HG03442 (cell line): ENCODE results near the gene UBC.
"Not testable (repeated sequence)": the region's sequence is repeated elsewhere in the genome, so short reads cannot be mapped to it uniquely, and the experiment has no call there.

Source experiments
- ATAC-seq: cut with Tn5 transposase; IDR thresholded peaks from one replicate; pipeline ENCODE4 v1.9.1; 2021; ENCODE audit warnings: mild to moderate bottlenecking, moderate library complexity; ENCODE audit not compliant: unreplicated experiment

The UBC gene

DNA sequence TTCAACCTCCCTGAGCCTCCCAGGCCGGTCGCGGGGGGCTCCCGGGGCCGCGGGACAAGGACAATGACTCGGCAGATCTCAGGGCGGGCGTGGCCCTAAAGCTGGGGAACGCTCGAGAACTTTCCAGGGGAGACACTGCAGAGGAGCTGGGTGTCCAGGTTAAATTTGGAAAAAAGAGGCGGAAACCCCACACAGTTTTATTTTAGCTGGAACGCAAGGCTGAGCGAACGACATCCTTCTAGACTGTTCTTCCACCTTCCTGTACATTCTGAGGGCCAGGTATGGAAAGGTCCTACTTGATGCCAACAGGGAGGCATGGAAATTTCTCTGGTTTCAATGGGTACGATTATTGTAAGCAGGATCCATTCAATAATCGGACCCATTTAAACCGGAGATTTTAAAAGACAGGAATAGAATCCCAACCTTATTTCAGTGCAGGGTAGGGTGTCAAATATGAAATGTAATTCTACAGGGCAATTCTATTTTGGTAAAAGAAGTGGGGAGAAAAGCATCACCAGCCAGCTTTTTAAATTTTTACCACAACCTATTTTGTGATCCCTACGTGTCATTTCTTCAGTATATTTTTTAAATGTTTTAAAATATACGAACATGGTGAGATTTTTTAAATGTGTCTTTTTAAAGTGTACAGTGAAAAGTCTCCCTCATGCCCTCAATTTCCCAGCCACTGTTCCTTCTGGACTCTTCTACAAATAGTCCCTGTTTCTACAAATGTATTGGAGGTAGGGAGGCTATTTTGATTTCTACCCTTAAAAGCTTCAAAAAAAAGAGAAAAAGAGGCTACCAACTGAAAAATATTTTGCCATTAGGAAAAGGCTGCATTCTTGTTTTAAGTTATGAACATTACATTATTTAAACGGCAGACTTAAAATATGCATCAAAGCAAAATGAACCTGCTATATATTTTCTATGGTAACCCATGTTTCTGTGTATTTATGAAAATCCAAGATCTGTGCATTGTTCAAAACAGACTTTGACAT is 1.1 kb upstream of the UBC start:
- ATAC-seq = peak; percentile 4

DNA sequence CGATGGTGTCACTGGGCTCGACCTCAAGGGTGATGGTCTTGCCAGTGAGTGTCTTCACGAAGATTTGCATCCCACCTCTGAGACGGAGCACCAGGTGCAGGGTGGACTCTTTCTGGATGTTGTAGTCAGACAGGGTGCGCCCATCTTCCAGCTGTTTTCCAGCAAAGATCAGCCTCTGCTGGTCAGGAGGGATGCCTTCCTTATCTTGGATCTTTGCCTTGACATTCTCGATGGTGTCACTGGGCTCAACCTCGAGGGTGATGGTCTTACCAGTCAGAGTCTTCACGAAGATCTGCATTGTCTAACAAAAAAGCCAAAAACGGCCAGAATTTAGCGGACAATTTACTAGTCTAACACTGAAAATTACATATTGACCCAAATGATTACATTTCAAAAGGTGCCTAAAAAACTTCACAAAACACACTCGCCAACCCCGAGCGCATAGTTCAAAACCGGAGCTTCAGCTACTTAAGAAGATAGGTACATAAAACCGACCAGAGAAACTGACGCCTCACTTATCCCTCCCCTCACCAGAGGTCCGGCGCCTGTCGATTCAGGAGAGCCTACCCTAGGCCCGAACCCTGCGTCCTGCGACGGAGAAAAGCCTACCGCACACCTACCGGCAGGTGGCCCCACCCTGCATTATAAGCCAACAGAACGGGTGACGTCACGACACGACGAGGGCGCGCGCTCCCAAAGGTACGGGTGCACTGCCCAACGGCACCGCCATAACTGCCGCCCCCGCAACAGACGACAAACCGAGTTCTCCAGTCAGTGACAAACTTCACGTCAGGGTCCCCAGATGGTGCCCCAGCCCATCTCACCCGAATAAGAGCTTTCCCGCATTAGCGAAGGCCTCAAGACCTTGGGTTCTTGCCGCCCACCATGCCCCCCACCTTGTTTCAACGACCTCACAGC is 717 bp downstream of the UBC start:
- ATAC-seq = peak; percentile 19

DNA sequence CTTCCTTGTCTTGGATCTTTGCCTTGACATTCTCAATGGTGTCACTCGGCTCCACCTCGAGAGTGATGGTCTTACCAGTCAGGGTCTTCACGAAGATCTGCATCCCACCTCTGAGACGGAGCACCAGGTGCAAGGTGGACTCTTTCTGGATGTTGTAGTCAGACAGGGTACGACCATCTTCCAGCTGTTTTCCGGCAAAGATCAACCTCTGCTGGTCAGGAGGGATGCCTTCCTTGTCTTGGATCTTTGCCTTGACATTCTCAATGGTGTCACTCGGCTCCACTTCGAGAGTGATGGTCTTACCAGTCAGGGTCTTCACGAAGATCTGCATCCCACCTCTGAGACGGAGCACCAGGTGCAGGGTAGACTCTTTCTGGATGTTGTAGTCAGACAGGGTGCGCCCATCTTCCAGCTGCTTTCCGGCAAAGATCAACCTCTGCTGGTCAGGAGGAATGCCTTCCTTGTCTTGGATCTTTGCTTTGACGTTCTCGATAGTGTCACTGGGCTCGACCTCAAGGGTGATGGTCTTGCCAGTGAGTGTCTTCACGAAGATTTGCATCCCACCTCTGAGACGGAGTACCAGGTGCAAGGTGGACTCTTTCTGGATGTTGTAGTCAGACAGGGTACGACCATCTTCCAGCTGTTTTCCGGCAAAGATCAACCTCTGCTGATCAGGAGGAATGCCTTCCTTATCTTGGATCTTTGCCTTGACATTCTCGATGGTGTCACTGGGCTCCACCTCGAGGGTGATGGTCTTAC is 1.7 kb downstream of the UBC start:
- not testable (repeated sequence) for ATAC-seq

DNA sequence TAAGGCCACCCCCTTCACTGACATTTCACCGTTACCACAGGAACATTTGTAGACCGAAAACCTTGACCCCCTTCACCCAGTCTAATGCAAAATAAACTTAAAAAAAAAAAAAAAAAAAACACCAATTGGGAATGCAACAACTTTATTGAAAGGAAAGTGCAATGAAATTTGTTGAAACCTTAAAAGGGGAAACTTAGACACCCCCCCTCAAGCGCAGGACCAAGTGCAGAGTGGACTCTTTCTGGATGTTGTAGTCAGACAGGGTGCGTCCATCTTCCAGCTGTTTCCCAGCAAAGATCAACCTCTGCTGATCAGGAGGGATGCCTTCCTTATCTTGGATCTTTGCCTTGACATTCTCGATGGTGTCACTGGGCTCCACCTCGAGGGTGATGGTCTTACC is 2.9 kb downstream of the UBC start:
- not testable (repeated sequence) for ATAC-seq

DNA sequence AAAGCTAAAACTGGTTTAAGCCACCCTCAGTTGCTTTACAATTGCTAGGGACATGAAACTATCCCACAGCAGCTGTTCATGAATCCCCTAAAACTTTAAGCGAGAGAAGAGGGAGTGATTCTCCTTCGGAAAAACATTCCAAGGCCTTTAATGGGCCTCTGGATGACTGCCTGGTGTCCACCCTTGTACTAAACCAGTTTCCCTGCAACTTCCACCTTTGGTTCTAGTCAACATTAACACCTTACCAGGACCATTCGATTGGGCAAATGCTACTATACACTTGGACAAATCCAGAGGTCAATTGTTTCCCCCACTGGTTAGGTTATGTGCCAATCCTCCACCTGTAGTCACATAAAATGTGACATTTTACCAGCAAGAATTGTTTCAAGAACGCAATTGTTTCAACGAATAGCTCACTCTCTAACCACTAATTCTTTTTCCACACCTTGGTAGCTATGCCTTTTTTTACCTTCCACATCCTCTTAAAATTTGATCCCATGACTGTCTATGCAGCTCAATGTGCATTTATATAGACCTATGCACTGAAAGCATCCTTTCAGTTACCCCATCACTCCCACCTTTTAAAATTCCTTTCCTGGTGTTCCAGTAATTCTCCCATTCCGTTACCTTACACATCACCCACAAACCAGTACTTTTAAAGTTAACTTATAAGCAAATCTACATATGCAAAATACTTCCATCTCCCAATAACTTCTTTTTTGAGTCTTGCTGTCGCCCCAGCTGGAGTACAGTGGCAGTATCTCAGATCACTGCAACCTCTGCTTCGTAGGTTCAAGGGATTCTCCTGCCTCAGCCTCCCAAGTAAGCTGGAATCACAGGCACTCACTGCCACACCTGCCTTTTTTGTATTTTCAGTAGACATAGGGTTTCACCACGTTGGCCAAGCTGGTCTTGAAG is 3.6 kb downstream of the UBC start:
- no peak for ATAC-seq

DNA sequence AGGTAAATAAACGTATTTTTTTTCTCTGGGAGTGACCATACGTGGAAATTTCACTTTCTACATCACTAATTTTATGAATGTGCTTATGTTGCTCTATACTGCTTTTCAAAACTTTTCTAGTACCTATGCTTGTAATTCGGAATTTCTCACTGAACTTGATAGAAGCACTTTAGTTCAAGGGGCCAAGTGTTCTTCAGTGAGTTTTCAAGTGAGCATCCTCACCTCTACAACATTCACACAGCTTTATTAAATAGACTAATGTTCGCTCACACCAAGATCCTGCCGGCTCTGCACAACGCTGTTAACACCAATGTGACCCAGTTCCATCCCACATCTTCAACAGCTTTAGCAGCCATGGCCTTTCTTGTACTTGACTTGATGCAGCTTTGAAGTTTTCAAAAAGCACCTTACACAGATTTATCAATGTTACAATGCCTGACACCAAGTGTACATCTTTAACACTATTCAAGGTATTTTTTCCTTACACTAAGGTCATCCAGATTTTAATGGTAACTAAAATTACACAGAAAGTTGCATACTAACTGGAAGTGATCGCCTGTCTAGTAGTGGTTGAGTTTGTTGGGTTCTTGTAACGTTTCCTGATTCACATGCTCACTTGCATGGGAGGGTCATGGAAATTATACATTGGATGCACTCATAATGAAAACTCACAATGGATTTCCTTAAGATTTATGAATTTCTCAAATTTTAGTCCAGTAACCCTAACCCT is 4.5 kb downstream of the UBC start:
- ATAC-seq = no peak

DNA sequence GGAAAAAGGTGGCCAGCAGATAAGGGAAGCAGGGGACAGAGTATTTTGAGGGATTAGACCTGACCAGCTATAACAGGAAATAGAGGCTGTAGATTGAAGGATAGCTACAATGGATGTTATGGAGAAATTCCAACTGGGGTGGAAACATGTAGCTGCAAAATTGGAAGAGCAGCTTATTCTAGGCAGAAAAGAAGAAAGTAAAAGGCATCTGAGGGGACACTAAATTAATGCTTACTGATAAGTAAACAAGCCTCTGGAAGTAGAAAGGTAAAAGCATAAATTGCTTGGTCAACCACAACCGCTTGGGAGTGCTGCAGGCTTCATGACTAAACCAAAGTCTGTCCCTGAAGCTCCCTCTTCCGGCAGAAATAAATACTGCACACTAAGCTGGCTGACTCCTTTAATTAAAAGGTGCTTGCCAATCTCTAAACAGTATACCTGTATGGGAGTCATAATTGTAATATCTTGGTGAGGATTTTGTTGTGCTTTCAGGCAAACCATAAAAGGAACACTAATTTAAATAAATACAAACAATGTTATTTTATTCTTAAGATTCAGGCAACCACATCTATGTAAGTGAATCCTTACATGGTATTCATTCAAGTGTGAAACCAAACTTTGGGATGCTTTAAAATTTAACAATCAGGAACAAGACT is 7.7 kb downstream of the UBC start:
- ATAC-seq = peak; percentile 62

DNA sequence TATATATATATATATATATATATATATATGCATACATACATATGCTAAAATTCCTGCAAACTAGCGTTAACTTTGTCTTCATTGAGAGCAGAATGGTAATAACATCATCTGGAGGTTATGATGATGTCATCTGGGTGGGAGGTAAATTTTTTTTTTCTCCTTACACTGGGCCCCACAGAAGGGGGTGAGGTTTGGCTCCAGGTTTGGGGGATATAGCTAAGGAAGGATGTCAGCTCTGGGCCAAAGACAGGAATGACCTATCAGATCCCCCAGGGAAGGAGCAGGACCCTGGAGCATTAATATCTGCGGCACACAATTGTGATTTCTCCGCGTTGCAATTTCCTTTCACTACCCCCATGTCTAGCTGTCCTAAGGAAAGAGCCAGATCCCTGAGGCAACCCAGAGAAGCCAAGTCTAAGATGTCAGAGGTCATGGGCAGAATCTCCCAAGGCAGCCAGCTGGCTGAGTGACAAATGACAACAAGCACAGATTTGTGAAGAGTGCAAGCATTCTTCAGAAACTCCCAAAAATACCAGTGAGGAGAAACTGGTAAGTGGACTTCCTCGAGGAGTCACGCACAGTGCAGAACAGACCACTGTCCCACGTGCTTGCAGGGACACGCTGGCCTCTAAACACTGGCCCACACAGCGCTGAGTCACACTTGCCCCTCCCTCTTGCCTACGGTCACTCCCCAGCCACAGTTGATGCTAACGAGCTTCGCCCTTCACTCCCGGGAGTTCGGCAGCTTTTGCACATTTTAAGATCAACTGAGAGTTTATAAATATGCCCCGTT is 9.9 kb downstream of the UBC start:
- no peak for ATAC-seq

DNA sequence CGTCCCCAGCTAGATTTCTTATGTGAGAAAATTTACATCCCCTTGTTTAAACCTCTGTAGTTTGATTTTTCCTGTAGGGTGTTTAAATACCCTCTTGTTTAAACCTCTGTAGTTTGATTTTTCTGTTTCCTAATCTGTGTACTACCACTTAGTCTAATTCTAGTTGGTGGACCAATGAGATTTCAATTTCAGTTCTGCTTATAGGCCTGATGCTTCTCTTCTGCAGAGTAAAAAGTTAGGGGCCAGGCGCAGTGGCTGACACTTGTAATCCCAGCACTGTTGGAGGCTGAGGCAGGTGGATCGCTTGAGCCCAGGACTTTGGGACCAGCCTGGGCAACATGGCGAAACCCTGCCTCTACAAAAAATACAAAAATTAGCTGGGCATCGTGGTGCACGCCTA is 11.5 kb downstream of the UBC start:
- ATAC-seq = no peak

DNA sequence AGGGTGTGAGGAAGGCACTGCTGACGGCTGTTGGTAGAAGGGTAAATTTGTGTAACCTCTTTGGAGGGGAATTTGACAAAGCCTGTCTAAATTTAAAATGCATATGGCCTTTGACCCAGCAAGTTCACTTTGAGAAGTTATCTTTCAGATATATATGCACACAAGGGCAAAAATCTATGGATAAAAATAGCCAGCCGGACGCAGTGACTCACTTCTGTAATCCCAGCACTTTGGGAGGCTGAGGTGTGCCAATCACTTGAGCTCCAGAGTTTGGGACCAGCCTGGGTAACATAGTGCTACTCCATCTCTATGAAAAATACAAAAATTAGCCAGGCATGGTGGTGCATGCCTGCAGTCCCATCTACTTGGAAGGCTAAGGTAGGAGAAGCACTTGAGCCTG is 13.4 kb downstream of the UBC start:
- ATAC-seq = no peak

DNA sequence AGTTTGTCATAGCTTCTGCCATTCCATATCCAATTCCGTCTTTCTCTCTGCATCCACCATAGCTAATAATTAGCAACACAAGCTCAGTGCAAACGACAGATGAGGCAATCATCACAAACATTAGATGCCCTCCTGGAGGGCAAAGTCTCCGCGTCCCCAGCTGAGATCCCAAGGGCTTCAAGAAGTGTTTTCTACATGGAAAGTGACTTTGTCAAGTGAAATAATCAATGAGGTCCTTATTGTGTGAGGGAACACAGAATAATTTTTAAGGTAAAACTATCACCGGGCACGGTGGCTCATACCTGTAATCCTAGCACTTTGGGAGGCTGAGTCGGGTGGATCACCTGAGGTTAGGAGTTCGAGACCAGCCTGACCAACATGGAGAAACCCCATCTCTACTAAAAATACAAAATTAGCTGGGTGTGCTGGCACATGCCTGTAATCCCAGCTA is 14.1 kb downstream of the UBC start:
- ATAC-seq = not testable (repeated sequence)

DNA sequence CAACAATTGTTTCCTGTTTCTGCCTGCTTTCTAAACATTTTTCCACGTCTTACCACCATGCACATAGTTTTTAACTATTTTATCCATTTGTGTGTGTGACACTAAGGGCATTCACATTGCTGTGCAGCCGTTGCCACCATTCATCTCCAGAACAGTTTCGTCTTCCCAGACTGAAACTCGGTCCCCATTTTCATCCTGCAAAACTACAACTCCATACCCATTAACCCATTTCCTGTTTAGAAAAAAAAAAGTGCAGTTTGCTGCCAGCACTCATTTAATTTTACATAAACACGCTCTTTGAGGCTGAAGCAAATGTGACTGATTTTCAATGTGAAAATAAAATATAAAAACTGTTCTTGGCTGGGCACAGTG is 15.5 kb downstream of the UBC start:
- ATAC-seq = no peak

DNA sequence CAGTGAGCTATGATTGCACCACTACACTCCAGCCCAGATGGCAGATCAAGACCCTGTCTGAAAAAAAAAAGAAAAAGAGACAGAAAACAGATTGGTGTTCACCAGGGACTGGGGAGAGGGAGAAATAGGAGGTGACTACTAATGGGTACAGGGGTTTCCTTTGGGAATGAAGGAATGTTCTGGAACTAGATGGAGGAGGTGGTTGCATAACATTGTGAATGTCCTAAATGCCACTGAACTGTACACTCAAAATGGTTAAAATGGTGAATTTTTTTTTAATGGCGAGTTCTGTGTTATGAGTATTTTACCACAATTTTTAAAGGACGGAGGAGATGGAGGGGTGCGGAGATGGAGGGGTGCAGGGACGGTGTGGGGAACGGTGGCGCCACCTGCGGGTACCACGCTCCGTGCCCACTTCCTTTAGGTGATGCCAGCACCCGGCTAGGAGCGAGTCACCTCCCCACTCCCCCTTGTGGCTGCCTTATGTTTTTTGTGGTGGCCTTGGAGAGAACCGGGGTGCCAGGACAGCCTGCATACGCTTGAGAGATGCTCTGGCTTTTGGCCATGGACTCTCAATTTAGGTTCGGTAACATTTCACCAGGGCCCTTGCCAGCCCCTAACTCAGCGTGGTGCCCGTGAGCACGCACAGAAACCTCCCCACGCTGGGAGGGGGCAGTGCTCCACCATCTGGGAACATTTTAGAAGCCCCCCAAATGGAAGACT is 16.1 kb downstream of the UBC start:
- ATAC-seq = no peak

DNA sequence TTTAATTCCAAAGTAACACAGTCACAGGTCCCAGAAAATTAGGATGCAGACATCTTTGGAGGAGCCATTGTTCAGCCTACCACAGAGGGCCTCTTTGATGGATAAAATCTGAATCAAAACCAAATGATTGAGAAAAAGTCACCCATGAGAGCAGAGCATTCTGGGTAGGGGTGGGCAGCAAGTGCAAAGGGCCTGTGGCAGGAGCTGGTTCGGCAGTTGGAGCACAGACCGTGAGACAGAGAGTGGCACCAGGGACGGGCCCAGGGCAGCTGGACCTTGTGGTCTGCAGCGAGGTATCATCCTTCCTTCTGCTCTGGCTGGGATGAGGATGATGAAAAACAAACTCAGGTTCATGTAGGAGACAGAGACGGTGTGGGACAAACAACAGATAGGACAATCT is 18.0 kb downstream of the UBC start:
- no peak for ATAC-seq

DNA sequence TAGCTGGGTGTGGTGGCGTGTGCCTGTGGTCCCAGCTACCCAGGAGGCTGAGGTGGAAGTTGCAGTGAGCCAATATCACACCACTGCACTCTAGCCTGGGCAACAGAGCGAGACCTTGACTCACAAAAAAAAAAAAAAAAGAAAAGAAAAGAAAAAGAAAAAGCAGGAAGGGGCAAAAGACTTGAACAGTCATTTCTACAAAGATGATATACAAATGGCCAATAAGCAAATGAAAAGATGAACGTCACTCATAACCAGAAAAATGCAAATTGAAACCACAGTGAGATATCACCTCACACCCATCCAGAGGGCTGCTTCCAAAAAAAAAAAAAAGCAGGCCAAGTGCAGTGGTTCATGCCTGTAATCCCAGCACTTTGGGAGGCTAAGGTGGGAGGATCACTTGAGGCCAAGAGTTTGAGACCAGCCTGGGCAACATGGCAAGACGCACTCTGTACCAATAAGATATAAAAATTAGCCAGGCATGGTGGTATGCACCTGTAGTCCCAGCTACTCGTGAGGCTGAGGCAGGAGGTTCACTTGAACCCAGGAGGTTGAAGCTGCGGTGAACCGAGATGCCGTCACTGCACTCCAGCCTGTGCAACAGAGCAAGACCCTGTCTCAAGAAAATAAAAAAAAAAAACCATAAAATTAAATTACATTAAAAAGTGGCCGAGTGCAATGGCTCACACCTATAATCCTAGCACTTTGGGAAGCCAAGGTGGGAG is 20.5 kb downstream of the UBC start:
- peak; percentile 71 for ATAC-seq

DNA sequence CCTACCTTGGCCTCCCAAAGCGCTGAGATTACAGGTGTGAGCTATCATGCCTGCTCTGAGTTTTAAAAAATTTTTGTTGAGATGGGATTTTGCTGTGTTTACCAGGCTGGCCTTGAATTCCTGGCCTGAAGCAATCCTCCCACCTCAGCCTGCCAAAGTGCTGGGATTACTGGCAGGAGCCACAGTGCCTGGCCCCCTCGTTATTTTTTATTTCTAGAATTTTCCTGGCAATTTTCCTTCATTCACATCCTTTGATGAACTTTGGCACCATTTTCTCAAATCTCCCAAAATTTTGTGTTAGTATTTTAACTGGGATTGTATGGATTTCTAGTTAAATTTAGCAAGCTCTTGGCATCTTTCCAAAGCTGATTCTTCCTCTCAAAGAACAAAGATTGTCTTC is 26.2 kb downstream of the UBC start:
- ATAC-seq = no peak

DNA sequence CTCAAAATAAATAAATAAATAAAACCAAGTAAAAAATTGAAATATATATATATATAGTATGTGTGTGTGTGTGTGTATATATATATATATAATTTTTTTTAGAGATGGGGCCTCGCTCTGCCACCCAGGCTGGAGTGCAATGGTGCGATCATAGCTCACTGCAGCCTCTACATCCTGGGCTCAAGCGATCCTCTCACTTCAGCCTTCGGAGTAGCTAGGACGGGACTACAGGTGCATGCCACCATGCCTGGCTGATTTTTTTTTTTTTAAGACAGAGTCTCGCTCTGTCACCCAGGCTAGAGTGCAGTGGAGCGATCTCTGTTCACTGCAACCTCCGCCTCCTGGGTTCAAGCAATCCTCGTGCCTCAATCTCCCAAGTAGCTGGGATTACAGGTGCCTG is 26.7 kb downstream of the UBC start:
- not testable (repeated sequence) for ATAC-seq
